GM12891 (cell line): Measurements from ENCODE around the gene INO80E.

Experiments used
- POLR2A ChIP-seq: IDR thresholded peaks from 2 replicates; pipeline ENCODE4 v1.6.1; 2011; ENCODE audit warnings: low read depth, low read length, control low read depth
- POLR2AphosphoS5 ChIP-seq: IDR thresholded peaks from 2 replicates; pipeline ENCODE4 v1.6.1; 2011; ENCODE audit warnings: low read depth, low read length, control low read depth

DNA sequence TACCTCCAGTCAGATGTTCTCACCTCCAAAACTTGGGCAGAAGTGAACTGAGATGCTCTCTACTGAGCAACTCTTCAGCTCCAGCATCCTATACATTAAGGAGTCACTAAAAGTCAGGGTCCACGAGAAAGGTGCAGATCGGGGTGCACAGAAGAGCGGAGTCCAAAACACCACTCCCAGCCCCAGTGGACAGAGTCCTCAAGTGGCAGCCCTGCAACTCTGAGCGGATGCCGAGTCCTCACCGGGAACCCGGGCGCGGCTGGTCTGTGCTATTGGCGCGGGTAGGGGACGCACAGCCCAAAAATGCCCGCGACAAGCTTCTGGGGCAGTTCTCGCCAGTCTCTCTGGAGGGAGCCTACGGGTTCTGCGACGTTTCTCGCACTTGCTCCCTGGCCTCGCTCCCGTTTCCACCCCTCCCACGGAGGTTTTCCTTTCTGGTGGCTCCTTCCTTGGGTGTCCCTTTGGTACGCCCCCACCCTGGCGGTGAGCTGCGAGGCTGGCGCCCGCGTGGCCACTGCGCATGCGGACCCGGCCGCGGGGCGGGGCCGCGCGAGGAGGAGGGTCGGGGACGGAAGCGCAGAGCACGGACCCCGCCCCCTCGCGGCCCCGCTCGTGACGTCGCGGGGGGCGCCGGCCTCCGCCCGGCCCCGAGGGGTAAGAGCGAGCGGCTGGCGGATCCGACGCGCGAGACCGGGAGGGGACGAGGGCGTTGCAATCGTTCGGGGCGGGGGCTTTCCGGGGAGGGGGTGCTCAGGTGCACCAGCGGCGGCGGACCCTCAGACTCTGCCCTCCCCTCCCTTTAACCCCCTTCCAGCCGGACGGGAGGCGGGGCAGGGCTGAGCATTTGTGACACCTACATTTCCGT, 34.3 kb upstream of the INO80E start, which contains the start of gene TMEM219:
- TF ChIP-seq POLR2A: peak; percentile 54; the same call in 1 of the 2 replicates
- TF ChIP-seq POLR2AphosphoS5: peak; percentile 48; the same call in 1 of the 2 replicates
